Adrenal gland (tissue), 5 donors: ENCODE data around the gene TRIM52.
"Not testable (repeated sequence)": the region's sequence is repeated elsewhere in the genome, so short reads cannot be mapped to it uniquely, and the experiment has no call there.

ENCODE experiments used
- POLR2A ChIP-seq, 2 donors: fragments of 450-650 bp; IDR thresholded peaks; one replicate each; pipeline ENCODE4 v1.6.1; 2017; ENCODE audit warnings: antibody characterized with exemption in 2 of 2, mild to moderate bottlenecking in 2 of 2, moderate library complexity in 1 of 2
- TF ChIP-seq, protein P1 (sequence below), 6 experiments: fragments of 450-650 bp in 4 of 6; fragments of 200-600 bp in 2 of 6; sonication (generic) in 1 of 6; IDR thresholded peaks; 1 replicate in 5 of 6; 2 replicates in 1 of 6; pipeline versions ENCODE4 v1.5.1 to v1.8.0; 2016 to 2021; ENCODE audit warnings: antibody characterized with exemption in 6 of 6, mild to moderate bottlenecking in 2 of 6, moderate library complexity in 1 of 6
- donor health status: DM: no; HTN: no; CAD: no.

- TF ChIP-seq, protein P1, sequence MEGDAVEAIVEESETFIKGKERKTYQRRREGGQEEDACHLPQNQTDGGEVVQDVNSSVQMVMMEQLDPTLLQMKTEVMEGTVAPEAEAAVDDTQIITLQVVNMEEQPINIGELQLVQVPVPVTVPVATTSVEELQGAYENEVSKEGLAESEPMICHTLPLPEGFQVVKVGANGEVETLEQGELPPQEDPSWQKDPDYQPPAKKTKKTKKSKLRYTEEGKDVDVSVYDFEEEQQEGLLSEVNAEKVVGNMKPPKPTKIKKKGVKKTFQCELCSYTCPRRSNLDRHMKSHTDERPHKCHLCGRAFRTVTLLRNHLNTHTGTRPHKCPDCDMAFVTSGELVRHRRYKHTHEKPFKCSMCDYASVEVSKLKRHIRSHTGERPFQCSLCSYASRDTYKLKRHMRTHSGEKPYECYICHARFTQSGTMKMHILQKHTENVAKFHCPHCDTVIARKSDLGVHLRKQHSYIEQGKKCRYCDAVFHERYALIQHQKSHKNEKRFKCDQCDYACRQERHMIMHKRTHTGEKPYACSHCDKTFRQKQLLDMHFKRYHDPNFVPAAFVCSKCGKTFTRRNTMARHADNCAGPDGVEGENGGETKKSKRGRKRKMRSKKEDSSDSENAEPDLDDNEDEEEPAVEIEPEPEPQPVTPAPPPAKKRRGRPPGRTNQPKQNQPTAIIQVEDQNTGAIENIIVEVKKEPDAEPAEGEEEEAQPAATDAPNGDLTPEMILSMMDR (IDR thresholded peaks at IDR 0.05): not testable (repeated sequence)
- not testable (repeated sequence) for TF ChIP-seq POLR2A (IDR thresholded peaks at IDR 0.05)
These were observed 51.9 kb downstream of the TRIM52 start for GRCh38 chr5:181209006-181209405.
